ENCODE results near the gene TSSK6.
A peak's percentile ranks its signal among the peaks of the same experiment; 100 is the strongest.

The TSSK6 gene

GRCh38 chr19:19502808-19503602 is 12.3 kb downstream of the TSSK6 start:
- DNase-seq = no peak

DNA sequence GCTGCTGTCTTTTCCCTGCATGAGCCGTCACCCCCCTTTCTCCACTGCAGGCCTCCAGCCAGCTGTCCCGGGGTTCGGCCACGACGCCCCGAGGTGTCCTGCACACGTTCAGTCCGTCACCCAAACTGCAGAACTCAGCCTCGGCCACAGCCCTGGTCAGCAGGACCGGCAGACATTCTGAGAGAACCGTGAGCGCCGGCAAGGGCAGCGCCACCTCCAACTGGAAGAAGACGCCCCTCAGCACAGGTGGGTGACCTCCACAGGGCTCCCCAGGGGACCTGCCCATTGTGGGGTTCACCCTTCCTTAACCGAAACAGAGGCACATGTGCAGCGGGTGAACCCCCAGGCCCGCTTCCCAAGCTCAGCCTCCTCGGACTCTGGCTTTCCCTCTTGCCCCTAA is 13.1 kb downstream of the TSSK6 start:
- DNase-seq = no peak

DNA sequence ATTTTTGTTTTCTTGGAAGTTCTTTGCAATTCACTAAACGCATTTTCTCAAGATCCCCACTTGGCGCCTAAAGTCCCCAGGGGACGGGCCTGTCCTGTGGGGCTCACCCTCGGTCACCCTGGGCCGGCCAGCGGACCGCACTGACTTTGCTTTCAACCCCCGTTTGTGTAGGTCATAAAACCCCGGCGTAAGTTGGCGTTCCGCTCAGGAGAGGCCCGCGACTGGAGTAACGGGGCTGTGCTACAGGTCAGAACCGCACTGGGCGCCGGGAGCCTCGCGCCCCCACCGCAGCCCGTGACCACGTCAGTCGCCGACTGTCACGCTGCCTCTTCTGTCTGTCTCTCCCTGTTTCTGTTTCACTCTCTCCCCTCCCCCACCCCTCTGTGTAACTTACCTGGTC is 13.6 kb downstream of the TSSK6 start:
- DNase-seq = no peak

GRCh38 chr19:19500975-19501644 is 14.2 kb downstream of the TSSK6 start:
- DNase-seq = no peak

- DNase-seq = no peak
These were observed 15.9 kb downstream of the TSSK6 start for GRCh38 chr19:19499272-19499995.

DNA sequence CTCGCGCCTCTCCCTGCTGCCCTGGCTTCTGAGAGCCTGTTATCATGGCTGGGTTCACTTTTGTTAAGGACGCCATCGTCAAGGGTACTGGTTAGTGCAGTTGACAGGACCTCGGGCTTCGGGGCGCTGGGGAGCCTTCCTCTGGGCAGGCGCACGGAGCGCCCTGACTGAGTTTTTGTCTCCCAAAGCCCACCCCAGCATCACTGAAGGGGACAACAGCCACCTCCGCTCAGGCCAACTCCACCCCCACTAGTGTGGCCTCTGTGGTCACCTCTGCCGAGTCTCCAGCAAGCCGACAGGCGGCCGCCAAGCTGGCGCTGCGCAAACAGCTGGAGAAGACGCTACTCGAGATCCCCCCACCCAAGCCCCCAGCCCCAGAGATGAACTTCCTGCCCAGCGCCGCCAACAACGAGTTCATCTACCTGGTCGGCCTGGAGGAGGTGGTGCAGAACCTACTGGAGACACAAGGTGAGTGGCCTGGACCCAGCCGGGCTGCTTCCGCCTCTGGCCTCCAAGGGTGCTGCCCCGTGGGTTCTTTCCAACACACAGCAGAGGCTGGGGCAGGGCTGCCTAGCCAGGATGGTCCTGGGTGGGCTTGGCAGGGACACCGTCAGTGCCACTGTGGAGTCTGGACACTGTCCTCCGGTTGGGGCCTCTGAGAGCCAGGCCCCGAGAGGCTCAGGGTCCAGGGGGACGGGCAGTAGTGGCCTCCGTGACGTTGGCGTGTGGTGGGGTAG is 16.9 kb downstream of the TSSK6 start:
- DNase-seq = no peak

- no peak for DNase-seq
These were observed 19.4 kb downstream of the TSSK6 start for GRCh38 chr19:19495614-19496603.

- no peak for DNase-seq
These were observed 21.4 kb downstream of the TSSK6 start for GRCh38 chr19:19493841-19494546.

DNA sequence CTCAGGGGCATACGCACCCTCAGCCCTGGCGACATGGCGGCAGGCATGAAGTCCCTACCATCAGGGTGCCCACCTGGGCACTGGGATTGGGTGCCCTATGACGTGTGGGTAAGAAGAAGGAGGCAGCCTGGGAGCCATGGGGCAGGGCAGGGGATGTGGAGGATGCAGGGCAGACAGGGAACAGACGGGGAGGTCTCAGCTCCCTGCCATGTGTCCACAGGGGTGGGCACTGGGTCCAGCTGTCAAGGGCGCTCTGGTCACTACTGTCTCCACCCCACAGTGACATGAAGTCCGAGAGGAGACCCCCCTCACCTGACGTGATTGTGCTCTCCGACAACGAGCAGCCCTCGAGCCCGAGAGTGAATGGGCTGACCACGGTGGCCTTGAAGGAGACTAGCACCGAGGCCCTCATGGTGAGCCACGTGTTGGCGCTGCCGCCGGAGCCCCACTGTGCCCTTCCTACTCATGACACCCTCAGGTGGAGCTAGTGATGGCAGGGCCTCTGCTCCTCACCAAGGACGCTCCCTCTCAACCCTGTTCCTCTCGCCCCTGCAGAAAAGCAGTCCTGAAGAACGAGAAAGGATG is 23.2 kb downstream of the TSSK6 start:
- DNase-seq = no peak

- DNase-seq = no peak
These were observed 23.9 kb downstream of the TSSK6 start for GRCh38 chr19:19491321-19492025.

- peak; percentile 69 to 85 for DNase-seq
These were observed 25.0 kb downstream of the TSSK6 start for GRCh38 chr19:19490214-19490968.

GRCh38 chr19:19489804-19490204 is 25.5 kb downstream of the TSSK6 start:
- no peak for DNase-seq

- DNase-seq = peak in 1 of 2 experiments; percentile 18
These were observed 26.3 kb downstream of the TSSK6 start for GRCh38 chr19:19488875-19489690.

DNA sequence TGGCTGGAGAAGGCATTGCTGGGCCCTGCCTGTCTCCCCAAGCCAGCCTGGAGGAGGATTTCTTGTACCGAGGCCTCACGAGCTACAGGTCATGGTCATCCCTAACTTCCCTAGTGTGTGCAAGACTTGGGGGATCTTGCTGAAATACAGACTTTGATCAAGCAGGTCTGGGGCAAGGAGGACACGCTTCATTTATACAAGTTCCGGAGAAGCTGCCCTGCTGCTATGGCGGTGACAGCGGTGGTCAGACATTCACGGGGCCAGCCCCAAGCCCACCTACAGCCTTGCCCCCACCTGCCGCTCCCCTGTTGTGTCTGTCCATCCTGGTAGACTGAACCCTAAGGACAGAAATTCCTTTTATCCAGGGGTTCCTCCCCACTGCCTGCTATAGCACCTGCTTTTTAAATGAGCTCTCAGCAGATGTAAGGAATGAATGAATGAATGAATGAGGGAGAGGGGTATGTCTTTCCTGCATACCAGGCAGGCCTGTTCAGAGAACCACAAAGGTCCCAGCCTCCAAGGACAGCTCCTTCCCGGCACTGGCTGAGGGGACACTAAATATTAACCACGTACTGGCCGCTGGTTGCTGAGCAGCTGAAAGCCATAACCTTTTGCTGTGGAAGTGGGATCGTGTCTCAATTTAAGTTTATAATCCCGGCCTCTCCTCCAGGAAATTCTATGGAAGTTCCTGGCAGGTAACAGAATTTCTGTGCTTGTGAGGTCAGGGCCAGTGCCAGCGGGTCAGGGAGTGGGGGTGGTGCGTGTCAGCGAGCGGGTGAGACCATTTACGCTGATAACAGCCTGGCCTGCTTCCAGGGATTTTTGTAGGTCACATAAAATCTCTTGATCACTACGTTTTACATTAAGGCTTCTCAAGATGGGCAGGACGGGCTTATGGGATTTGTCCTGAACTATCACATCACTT is 27.1 kb downstream of the TSSK6 start:
- DNase-seq = no peak

DNA sequence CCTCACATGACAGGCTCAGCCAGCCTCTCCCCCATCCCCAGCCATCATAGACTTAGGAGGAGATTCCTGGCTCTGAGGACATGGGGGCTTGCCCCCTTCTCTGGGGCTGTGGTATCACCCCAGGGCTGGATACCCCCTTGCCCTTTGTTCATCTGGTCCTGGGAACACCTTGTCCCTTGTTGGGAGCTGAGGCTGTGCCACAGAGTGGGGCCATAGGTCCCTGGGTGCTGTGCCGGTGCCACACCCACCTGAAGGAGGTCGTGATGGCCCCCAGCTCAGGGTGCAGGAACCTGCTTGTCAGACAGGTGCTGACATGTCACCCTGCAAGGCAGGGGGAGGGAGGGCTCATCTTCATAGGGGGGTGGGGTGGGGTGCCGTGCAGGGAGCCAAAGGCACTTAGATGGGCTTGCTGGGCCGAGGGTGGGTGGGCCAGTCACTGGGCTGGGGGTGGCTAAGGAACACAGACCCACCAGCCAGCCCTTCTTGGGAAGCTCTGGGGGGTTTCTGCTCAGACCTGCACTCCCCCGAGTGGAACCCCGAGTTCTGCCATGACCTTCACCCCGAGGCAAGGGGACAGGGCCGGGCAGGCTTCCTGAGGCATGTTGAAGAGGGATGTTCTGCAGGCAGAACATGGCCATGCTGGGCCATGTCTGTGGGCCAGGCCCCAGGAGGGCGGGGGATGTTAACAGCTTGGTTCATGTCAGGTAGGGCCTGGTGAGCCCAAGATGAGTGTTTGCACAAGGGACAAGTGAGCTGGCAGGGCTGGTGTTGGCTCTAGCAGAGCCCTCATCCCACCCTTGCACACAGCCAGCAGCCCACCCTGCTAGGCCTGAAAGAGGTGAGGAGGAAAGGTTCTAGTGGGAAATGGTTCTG is 28.0 kb downstream of the TSSK6 start:
- DNase-seq = no peak

All from NCI-H446 (cell line).